ENCODE data around the gene CHMP3. TPM values are rescaled to one million over a fixed set of nuclear protein-coding genes. Genes with fewer than 3 reads are reported as not detected.

CHMP3 gene
- total and polyA plus RNA-seq, 2 of the 13 experiments (the other 11 are each of a cell fraction or from before 2014, with no cell fraction given), result 64.1 to 114 TPM

- peaks cover 15% of the 10 kb centered on the region for H3K4me1 ChIP-seq (ENCODE audit: insufficient read depth, low read length)
- DNase-seq (ENCODE audit: low spot score), result no peak
- POLR2A ChIA-PET, result no interaction called here
- H4K20me1 ChIP-seq (ENCODE audit: insufficient read depth, low read length), result no peaks in the 10 kb centered on the region
- no peak for FAIRE-seq
- WGBS (ENCODE audit: low lambda C conversion rate), result 99% methylated on average over 3 of the region's 3 CpGs
- CTCF ChIA-PET (ENCODE audit: low intra/inter-chr PET ratio, low total read pairs), result no interaction called here
- H3K9ac ChIP-seq (ENCODE audit: insufficient read depth, low read depth, low read length), result no peak overlapping the region
- in situ Hi-C loops (cut with HindIII; ENCODE audit: extremely low pct_ligation_motif_present, low pct_unique_long_range_greater_than_20kb) (no loop called here), intact Hi-C loops (cut with micrococcal nuclease; ENCODE audit: unreplicated experiment) (no loop called here)
- H3K27me3 ChIP-seq (ENCODE audit: control insufficient read depth in 1 of 2, insufficient read depth in 2 of 2, low read length in 2 of 2), result no peaks in the 10 kb centered on the region
- no peak overlapping the region for H3K4me3 ChIP-seq (replicated peaks in 1 of 3; ENCODE audit: insufficient read depth in 1 of 3, low read depth in 2 of 3, low read length in 3 of 3)
- H3K79me2 ChIP-seq (ENCODE audit: insufficient read depth, low read length), result no peaks in the 10 kb centered on the region
- no peaks in the 10 kb centered on the region for H3K9me3 ChIP-seq (ENCODE audit: low read length)
- no peak for ATAC-seq
- no peak overlapping the region for H3K27ac ChIP-seq (ENCODE audit: extremely low read length, insufficient read depth, low read length)
- peaks cover 53 to 98% of the 10 kb centered on the region in 2 experiments for H3K36me3 ChIP-seq (replicated peaks in 1 of 2; ENCODE audit: control insufficient read depth in 1 of 2, insufficient read depth in 2 of 2, low read length in 2 of 2)
- no peak overlapping the region for H2AFZ ChIP-seq (ENCODE audit: low read length)
- no TSS peak for BruUV-seq (replicated peaks)
- no peak overlapping the region for H3K4me2 ChIP-seq (ENCODE audit: low read depth, low read length)
- TF ChIP-seq ZNF20 (CRISPR knock-in tag; IDR thresholded peaks at IDR 0.05) (no peak), AFF4 (CRISPR knock-in tag; IDR thresholded peaks at IDR 0.05) (no peak), FUBP1 (CRISPR knock-in tag; IDR thresholded peaks at IDR 0.05; ENCODE audit: borderline replicate concordance) (no peak), ZNF766 (CRISPR knock-in tag; IDR thresholded peaks at IDR 0.05; ENCODE audit: borderline replicate concordance) (no peak), MNT (IDR thresholded peaks at IDR 0.05) (no peak), MYPOP (CRISPR knock-in tag; IDR thresholded peaks at IDR 0.05) (no peak), MLXIP (CRISPR knock-in tag; IDR thresholded peaks at IDR 0.05; ENCODE audit: borderline replicate concordance) (no peak), MTERF4 (CRISPR knock-in tag; IDR thresholded peaks at IDR 0.05) (no peak), KAT8 (CRISPR knock-in tag; IDR thresholded peaks at IDR 0.05) (no peak), JDP2 (CRISPR knock-in tag; IDR thresholded peaks at IDR 0.05; ENCODE audit: borderline replicate concordance) (no peak), HDAC6 (IDR thresholded peaks at IDR 0.05; ENCODE audit: low read depth, low read length) (no peak)
Measured at GRCh38 chr2:86485802-86486201, 77.4 kb downstream of the CHMP3 start.

Measured in HepG2 (cell line).